ENCODE results near the gene PTPRN.
"Not testable (repeated sequence)": the region's sequence is repeated elsewhere in the genome, so short reads cannot be mapped to it uniquely, and the experiment has no call there.

PTPRN gene

DNA sequence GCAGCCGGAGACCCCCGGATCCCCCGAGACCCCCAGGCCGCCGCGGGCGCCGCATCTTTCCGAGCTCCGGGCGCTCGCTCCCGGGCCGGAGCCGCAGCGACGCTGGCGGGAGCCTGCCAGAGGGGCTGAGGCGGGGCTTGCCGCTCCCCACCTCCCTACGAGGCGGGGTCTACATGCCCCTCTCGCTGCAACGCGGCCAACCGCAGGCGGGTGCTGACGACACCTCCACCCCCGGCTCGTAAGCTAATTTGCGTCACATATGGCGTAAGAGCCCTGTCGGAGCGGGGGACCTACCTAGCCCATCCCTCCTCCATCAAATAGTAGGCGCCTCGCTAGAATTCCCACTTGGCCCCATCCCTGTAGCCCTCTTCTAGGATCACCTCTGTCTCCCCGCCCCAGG, at the start of gene PTPRN:
Gene PTPRN, minus strand, starts transcription at position 124 of the 400 bp plus-strand sequence. Its CDS starts 69 bp downstream, at position 55.
- DNase-seq (ENCODE audit: low spot score): no peak

DNA sequence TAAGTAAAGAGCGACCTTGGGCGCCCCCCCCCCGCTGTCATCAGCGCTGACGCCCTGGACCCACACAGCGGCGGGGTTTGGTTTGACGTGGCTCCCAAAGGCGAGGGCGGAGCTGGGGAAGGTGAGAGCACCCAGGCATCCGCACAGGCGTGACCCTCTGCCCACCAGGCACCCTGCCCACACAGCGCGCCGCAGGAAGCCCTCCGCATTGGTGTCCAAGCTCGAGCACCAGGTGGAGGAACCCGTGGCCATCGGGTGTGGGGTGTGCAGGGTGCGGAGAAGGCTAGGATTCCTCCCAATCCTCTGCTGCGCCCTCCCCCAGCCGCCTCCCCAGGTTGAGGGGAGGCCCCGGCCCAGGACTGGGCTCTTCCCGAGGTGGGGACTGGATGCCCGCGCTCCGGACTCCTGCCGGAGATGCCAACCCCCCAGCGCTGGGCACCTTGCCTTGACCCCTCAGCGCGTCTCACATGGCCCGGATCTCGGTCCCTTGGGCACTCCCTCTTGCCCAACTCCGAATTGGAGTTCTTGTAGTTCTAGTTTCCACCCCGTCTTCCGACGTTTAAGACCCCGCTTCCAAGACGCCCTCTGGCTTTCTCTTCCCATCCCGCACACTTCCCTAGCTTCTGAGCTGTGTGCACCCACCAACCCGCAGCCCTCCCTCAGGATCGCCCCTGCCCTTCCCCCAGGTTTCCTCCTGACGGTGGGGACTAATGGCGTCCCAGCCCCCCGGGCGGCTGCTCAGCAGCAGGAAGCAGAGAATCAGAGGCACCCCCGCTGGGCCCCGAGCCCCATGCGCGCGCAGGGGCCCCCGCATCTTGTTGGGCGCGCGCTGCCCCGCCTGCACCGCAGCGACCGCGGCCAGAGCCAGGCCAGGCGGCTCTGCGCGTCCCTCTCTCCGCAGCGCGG, 49.2 kb upstream of the PTPRN start:
- DNase-seq (ENCODE audit: low spot score): no peak

DNA sequence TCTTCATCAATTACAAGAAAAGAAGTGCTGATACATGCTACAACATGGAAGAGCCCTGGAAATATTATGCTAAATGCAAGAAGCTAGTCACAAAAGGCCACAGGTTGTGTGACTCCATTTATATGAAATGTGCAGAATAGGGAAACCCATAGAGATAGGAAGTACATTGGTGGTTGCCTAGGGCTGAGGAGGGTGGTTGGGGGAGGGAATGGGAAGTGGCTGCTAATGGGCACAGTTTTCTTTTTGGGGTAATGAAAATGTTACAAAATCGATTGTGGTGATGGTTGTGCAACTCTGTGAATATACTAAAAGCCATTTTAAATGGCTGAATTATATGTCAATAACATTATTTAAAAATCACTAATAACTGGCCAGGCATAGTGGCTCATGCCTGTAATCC, 47.6 kb upstream of the PTPRN start:
- no peak for DNase-seq (ENCODE audit: low spot score)

DNA sequence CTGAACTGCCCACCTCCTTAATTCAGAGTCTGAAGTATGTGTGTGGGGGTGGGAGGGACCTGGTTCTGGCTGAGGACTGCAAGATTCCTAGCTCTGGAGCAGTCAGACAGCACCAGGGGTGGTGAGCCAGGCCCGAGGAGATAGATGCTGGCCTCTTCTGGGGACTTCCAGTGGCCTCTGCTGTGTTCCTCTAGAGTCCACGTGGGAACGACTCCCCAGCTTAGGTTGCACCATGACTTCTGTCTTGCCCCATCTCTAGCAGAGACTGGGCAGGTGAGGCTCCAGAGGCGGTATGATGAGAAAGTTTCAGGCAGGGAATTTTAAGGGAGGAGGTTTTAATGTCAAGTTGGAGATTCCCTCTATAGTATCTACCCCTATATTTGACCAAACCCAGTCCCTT, 45.4 kb upstream of the PTPRN start:
- no peak for DNase-seq (ENCODE audit: low spot score)

DNA sequence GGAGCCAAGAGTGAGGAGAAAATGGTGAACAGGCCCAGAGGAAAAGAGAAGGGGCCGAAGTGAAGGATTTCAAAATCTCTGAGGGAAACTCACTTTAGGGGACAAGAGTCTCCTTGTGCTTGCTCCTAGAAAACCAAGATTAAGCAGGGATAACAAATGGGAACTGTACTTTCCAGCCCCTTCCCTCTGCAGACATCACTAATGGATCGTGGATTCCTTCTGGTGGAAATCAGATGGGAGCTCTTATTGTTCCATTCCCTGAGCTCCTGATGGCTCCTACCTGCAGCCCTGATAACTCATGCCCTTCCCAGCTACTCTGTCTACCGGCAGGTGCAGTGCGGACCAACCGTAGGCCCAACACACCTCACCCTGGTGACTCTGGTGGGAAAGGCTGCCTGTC, 43.9 kb upstream of the PTPRN start:
- DNase-seq (ENCODE audit: low spot score): no peak

GRCh38 chr2:219352448-219353023, 43.3 kb upstream of the PTPRN start:
- DNase-seq (ENCODE audit: low spot score): peak; percentile 58

DNA sequence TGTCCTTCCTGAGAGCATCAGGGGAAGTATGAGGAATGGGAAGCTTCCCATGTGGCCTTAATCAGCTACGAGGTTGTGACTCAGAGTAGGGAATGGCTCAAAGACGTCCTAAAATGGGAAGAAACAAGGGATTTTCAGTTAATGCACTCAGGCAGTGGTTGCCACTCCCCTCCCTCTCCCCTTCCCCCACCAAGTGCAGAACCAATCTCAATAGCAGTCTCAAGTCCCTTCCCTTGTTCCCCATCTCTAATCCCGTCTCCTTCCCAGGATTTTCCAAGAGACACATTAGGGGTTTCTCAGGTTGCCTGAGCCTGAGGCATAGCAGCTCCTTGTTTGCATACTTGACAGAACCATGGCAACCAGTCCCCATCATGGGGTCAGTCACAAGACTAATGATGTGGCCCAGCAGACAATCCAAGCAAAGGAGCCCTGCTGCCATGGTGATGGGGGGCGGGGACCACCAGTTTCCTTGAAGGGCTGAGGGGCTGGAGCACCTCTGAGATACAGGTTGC, 41.6 kb upstream of the PTPRN start:
- no peak for DNase-seq (ENCODE audit: low spot score)

- DNase-seq (ENCODE audit: low spot score): no peak
Measured at GRCh38 chr2:219350215-219350614, 41.0 kb upstream of the PTPRN start.

- no peak for DNase-seq (ENCODE audit: low spot score)
Measured at GRCh38 chr2:219344751-219345430, 35.7 kb upstream of the PTPRN start.

DNA sequence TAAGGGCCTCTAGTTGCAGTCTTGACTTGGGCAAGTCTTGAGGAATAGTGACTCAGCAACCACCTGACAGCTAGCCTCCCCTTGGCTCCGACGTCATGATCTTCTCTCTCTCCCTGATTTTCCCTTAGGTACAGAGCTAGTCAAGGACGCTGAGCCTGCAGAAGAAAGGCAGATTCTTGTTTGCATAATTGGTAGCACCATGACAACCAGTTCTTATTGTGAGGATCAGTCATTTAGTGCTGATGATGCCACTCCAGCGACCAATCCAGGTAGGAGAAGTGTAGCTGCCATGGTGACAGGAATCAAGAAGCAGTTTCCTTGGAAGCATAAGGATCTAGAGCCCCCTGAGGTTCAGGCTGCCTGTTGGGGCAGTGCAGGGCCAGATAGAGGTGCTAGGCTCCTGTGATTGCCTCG, 26.2 kb upstream of the PTPRN start:
- DNase-seq (ENCODE audit: low spot score): no peak

GRCh38 chr2:219334076-219334475, 24.9 kb upstream of the PTPRN start:
- DNase-seq (ENCODE audit: low spot score): no peak

DNA sequence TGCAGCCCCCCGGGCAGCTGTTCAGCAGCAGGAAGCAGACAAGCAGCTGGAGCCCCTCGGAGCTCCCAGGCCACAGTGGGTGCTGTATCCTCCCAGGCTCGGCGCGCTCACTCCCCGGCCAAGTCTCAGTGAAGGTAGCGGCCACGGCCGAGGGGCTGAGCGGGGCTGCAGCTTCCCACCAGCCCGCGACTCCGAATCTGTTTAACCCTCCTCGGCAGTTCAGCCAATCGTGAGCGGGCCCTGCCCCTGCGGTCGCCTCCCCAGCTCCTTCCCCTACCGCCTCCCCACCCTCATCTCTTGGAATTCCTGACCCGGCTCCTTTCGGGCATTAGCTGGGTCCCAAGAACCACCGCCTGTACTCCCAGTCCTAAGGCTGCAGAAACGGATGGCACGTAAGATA, 23.3 kb upstream of the PTPRN start, which contains the start of gene RESP18:
Gene RESP18, minus strand, starts transcription at position 203 of the 400 bp plus-strand sequence.
- DNase-seq (ENCODE audit: low spot score): no peak

- DNase-seq (ENCODE audit: low spot score): no peak
Measured at GRCh38 chr2:219331560-219332213, 22.5 kb upstream of the PTPRN start.

DNA sequence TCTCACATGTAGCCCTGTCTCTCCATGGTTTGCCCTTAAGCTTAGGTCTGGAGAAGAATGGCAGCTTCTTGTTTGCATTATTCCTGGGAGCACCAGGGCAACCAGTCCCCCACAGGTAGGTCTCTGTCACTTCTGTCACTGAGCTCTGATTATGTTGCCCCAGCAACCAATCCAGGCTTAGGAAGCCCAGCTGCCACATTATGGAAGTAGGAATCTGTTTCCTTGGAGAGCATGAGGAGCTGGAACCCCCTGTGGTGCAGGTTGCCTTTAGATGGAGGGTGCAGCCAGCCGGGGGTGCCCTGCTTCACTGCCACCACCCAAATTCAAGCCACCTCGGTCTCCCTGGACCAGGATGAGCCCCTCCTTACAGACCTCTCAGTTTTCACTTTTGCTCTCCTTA, 18.5 kb upstream of the PTPRN start:
- DNase-seq (ENCODE audit: low spot score): no peak

- no peak for DNase-seq (ENCODE audit: low spot score)
Measured at GRCh38 chr2:219325657-219326315, 16.6 kb upstream of the PTPRN start.

GRCh38 chr2:219325136-219325535, 15.9 kb upstream of the PTPRN start:
- no peak for DNase-seq (ENCODE audit: low spot score)

DNA sequence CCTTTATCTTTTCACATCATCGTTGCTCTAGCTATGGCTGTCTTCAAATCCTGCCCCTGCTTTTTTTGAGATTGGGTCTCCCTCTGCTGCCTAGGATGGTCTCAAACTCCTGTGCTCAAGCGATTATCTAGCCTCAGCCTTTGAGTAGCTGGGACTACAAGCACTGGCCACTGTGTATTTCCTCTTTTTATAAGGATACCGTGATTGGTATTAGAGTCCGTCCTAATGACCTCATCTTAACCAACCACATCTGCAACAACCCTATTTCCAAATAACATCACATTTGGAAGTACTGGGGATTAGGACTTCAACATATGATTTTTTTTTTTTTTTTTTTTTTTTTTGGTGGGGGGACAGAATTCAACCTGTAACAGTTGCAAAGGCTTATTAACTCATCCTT, 14.2 kb upstream of the PTPRN start:
- no peak for DNase-seq (ENCODE audit: low spot score)

GRCh38 chr2:219314804-219315468, 5.7 kb upstream of the PTPRN start:
- DNase-seq (ENCODE audit: low spot score): no peak

DNA sequence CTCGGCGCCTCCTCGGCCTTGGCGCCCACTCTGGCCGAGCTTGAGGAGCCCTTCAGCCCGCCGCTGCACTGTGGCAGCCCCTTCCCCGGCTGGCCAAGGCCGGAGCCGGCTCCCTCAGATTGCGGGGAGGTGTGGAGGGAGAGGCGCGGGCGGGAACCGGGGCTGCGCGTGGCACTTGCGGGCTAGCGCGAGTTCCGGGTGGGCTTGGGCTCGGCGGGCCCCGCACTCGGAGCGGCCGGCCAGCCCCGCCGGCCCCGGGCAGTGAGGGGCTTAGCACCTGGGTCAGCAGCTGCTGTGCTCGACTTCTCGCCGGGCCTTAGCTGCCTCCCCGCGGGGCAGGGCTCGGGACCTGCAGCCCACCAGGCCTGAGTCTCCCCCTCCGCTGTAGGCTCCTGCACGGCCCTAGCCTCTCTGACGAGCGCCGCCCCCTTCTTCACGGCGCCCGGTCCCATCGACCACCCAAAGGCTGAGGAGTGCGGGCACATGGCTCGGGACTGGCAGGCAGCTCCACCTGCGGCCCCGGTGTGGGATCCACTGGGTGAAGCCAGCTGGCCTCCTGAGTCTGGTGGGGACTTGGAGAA, 3.6 kb upstream of the PTPRN start:
- not testable (repeated sequence) for DNase-seq (ENCODE audit: low spot score)
